ENCODE results near the gene GRID1. TPM values are rescaled to one million over a fixed set of nuclear protein-coding genes. Genes with fewer than 3 reads are reported as not detected.

Gene GRID1
- total and polyA plus RNA-seq, 10 of the 15 experiments (the other 5 are each of a cell fraction or from before 2014, with no cell fraction given): 0.04 to 0.62 (median 0.08) TPM; not detected in 5

DNA sequence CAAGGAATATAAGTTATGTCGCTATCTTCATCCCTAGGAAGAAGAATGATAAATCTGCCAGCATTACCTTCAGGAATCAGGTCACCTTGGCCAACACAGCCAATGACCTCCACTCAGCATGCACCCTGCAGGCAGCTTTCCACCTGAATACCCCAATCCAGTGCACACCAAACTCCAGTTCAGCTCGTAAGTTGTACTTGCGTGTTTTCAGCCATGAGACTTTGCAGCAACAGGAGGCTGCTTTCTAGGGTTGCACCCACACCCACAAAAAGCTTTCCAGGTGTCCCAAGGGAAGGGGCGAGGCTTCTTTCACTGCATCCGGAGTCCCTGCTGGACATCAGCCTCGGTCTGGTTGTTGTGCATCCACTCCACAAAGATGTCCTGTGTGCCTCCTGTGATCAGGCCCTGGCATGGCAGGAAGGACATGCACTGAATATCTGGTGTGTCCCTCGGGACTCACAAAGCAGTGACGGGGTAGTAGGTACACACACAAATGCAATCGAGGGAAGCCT, 282.9 kb downstream of the GRID1 start:
- DNase-seq (ENCODE audit: low read depth, low spot score) (no peak), ATAC-seq (no peak), FAIRE-seq (no peak)
- H3K27me3 ChIP-seq (replicated peaks in 1 of 2; ENCODE audit: control insufficient read depth in 2 of 2, insufficient read depth in 2 of 2, low read length in 1 of 2): peaks cover 0 to 4% of the 10 kb centered on the region in 2 experiments; a peak in 2 of 4 replicates
- ChIA-PET SMC1A (ENCODE audit: uncharacterized antibody, unreplicated experiment) (no interaction called here), POLR2A (no interaction called here), RAD21 (ENCODE audit: unreplicated experiment) (no interaction called here), CTCF (no interaction called here)
- no peak overlapping the region for H3K9ac ChIP-seq (ENCODE audit: control insufficient read depth, insufficient read depth, low read length)
- in situ Hi-C loops (cut with MboI): no loop called here
- no peak overlapping the region for H3K27ac ChIP-seq (ENCODE audit: control insufficient read depth, insufficient read depth)
- no peak overlapping the region for H3K4me2 ChIP-seq (ENCODE audit: control insufficient read depth, insufficient read depth)
- 5% methylated on average over 9 of the region's 9 CpGs for WGBS (ENCODE audit: insufficient coverage, insufficient replicate concordance, low lambda C conversion rate, missing lambda C conversion rate)
- intact Hi-C loops (cut with micrococcal nuclease; ENCODE audit: unreplicated experiment): no loop called here
- H3K4me1 ChIP-seq (ENCODE audit: control insufficient read depth, insufficient read depth, low read length): no peaks in the 10 kb centered on the region
- H3K79me2 ChIP-seq (ENCODE audit: control insufficient read depth, insufficient read depth, low read length): no peaks in the 10 kb centered on the region
- H4K20me1 ChIP-seq (ENCODE audit: control insufficient read depth, insufficient read depth): no peaks in the 10 kb centered on the region
- no peaks in the 10 kb centered on the region for H3K9me3 ChIP-seq (replicated peaks; ENCODE audit: control insufficient read depth, insufficient read depth, low read length)
- no TSS peak for BruUV-seq (replicated peaks)
- H2AFZ ChIP-seq (ENCODE audit: control insufficient read depth, low read depth, low read length): no peak overlapping the region
- H3K4me3 ChIP-seq: no peak overlapping the region
- no peaks in the 10 kb centered on the region for H3K36me3 ChIP-seq (ENCODE audit: control insufficient read depth in 2 of 2, insufficient read depth in 2 of 2, low read length in 1 of 2)
- TF ChIP-seq, protein P1, sequence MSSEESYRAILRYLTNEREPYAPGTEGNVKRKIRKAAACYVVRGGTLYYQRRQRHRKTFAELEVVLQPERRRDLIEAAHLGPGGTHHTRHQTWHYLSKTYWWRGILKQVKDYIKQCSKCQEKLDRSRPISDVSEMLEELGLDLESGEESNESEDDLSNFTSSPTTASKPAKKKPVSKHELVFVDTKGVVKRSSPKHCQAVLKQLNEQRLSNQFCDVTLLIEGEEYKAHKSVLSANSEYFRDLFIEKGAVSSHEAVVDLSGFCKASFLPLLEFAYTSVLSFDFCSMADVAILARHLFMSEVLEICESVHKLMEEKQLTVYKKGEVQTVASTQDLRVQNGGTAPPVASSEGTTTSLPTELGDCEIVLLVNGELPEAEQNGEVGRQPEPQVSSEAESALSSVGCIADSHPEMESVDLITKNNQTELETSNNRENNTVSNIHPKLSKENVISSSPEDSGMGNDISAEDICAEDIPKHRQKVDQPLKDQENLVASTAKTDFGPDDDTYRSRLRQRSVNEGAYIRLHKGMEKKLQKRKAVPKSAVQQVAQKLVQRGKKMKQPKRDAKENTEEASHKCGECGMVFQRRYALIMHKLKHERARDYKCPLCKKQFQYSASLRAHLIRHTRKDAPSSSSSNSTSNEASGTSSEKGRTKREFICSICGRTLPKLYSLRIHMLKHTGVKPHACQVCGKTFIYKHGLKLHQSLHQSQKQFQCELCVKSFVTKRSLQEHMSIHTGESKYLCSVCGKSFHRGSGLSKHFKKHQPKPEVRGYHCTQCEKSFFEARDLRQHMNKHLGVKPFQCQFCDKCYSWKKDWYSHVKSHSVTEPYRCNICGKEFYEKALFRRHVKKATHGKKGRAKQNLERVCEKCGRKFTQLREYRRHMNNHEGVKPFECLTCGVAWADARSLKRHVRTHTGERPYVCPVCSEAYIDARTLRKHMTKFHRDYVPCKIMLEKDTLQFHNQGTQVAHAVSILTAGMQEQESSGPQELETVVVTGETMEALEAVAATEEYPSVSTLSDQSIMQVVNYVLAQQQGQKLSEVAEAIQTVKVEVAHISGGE (CRISPR knock-in tag; IDR thresholded peaks at IDR 0.05): no peak
- TF ChIP-seq POLR2A (IDR thresholded peaks at IDR 0.05; ENCODE audit: low read depth, low read length) (no peak), ZSCAN29 (IDR thresholded peaks at IDR 0.05) (no peak), HDGF (IDR thresholded peaks at IDR 0.05) (no peak), CEBPB (IDR thresholded peaks at IDR 0.05; ENCODE audit: borderline replicate concordance in 1 of 2, low read depth in 2 of 2, low read length in 2 of 2) (no peak), RB1 (IDR thresholded peaks at IDR 0.05; ENCODE audit: borderline replicate concordance) (no peak)
- TF ChIP-seq, protein P2, sequence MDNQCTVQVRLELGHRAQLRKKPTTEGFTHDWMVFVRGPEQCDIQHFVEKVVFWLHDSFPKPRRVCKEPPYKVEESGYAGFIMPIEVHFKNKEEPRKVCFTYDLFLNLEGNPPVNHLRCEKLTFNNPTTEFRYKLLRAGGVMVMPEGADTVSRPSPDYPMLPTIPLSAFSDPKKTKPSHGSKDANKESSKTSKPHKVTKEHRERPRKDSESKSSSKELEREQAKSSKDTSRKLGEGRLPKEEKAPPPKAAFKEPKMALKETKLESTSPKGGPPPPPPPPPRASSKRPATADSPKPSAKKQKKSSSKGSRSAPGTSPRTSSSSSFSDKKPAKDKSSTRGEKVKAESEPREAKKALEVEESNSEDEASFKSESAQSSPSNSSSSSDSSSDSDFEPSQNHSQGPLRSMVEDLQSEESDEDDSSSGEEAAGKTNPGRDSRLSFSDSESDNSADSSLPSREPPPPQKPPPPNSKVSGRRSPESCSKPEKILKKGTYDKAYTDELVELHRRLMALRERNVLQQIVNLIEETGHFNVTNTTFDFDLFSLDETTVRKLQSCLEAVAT (IDR thresholded peaks at IDR 0.05): no peak
